ENCODE data around the gene SYTL1. TPM values are rescaled to one million over a fixed set of nuclear protein-coding genes. Genes with fewer than 3 reads are reported as not detected.

SYTL1 gene
- polyA plus RNA-seq, 1 donor from 2014 or later = not detected

DNA sequence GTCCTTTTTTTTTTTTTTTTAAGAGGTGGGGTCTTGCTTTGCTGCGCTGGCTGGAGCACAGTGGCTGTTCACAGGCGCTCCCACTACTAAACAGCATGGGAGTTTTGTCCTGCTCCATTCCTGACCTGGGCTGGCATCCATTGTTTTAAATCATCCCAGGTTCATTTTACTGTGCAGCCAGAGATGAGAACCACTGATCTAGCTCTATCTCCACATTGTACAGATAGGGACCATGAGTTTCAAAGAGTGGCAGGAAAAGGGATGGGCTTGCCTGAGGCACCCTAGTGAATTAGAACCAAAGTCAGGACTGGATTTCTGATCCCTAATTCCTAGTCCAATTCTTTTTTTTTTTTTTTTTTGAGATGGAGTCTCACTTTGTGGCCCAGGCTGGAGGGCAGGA is 27.1 kb upstream of the SYTL1 start:
- Histone ChIP-seq H3K9ac (ENCODE audit: low read length) (no peak overlapping the region), H3K4me3 (ENCODE audit: low read length) (no peak overlapping the region), H3K4me2 (ENCODE audit: low read length) (no peak overlapping the region), H3K9me2 (ENCODE audit: insufficient read depth, low read length) (no peaks in the 10 kb centered on the region), H3K27ac (ENCODE audit: low read length) (no peak overlapping the region), H3F3A (ENCODE audit: insufficient read depth, low read length, poor library complexity, severe bottlenecking) (no peaks in the 10 kb centered on the region), H4K20me1 (ENCODE audit: insufficient read depth) (no peaks in the 10 kb centered on the region), H2AFZ (ENCODE audit: low read depth, low read length) (no peak overlapping the region), H3K36me3 (ENCODE audit: insufficient read depth, low read length) (no peaks in the 10 kb centered on the region), H3K27me3 (ENCODE audit: insufficient read depth, low read depth, low read length) (no peaks in the 10 kb centered on the region), H3K9me3 (ENCODE audit: low read length) (no peaks in the 10 kb centered on the region), H3K79me2 (replicated peaks; ENCODE audit: insufficient read depth, low read length) (no peaks in the 10 kb centered on the region)
- TF ChIP-seq EZH2 (IDR thresholded peaks at IDR 0.05; ENCODE audit: borderline replicate concordance, insufficient read depth, low read length, poor library complexity, severe bottlenecking) = no peak
- no peak for TF ChIP-seq POLR2AphosphoS5 (IDR thresholded peaks at IDR 0.05)
- no peak for TF ChIP-seq RAD21 (conservative IDR thresholded peaks at IDR 0.05)
- TF ChIP-seq SMC3 (conservative IDR thresholded peaks at IDR 0.05; ENCODE audit: poor library complexity) = no peak
- TF ChIP-seq MXI1 (conservative IDR thresholded peaks at IDR 0.05; ENCODE audit: poor library complexity, severe bottlenecking) = no peak
- no peak for TF ChIP-seq REST (IDR thresholded peaks at IDR 0.05; ENCODE audit: borderline replicate concordance)
- TF ChIP-seq EP300 (conservative IDR thresholded peaks at IDR 0.05; ENCODE audit: poor library complexity, severe bottlenecking) = no peak
- no peak for TF ChIP-seq CTCF (IDR thresholded peaks at IDR 0.05; ENCODE audit: poor library complexity, severe bottlenecking)
- TF ChIP-seq TAF1 (IDR thresholded peaks at IDR 0.05; ENCODE audit: low read depth) = no peak

DNA sequence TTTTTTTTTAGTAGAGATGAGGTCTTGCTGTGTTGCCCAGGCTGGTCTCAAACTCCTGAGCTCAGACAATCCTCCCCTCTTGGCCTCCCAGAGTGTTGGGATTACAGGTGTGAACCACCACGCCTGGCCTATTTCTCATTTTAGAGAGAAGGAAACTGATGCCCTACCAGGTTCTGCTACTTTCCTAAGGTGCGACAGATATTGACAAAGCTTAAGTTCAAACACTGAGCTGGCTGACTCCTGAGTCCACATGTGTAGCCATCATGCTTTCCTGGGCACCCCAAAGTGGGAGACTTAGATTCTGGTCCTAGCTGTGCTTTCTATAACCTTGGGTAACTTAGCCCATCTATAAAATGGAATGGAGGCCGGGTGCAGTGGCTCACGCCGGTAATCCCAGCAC is 25.0 kb upstream of the SYTL1 start:
- Histone ChIP-seq H3K4me2 (ENCODE audit: low read length) (no peak overlapping the region), H3K27me3 (ENCODE audit: insufficient read depth, low read depth, low read length) (no peaks in the 10 kb centered on the region), H3K9ac (ENCODE audit: low read length) (no peak overlapping the region), H3K79me2 (replicated peaks; ENCODE audit: insufficient read depth, low read length) (no peaks in the 10 kb centered on the region), H3K9me2 (ENCODE audit: insufficient read depth, low read length) (no peaks in the 10 kb centered on the region), H3K27ac (ENCODE audit: low read length) (no peak overlapping the region), H3K9me3 (ENCODE audit: low read length) (no peaks in the 10 kb centered on the region), H3K4me3 (ENCODE audit: low read length) (no peak overlapping the region), H4K20me1 (ENCODE audit: insufficient read depth) (no peaks in the 10 kb centered on the region), H3K36me3 (ENCODE audit: insufficient read depth, low read length) (no peaks in the 10 kb centered on the region), H2AFZ (ENCODE audit: low read depth, low read length) (no peak overlapping the region), H3F3A (ENCODE audit: insufficient read depth, low read length, poor library complexity, severe bottlenecking) (no peaks in the 10 kb centered on the region)
- no peak for TF ChIP-seq MXI1 (conservative IDR thresholded peaks at IDR 0.05; ENCODE audit: poor library complexity, severe bottlenecking)
- TF ChIP-seq EZH2 (IDR thresholded peaks at IDR 0.05; ENCODE audit: borderline replicate concordance, insufficient read depth, low read length, poor library complexity, severe bottlenecking) = no peak
- no peak for TF ChIP-seq CTCF (IDR thresholded peaks at IDR 0.05; ENCODE audit: poor library complexity, severe bottlenecking)
- no peak for TF ChIP-seq EP300 (conservative IDR thresholded peaks at IDR 0.05; ENCODE audit: poor library complexity, severe bottlenecking)
- TF ChIP-seq REST (IDR thresholded peaks at IDR 0.05; ENCODE audit: borderline replicate concordance) = no peak
- TF ChIP-seq TAF1 (IDR thresholded peaks at IDR 0.05; ENCODE audit: low read depth) = no peak
- TF ChIP-seq SMC3 (conservative IDR thresholded peaks at IDR 0.05; ENCODE audit: poor library complexity) = no peak
- no peak for TF ChIP-seq RAD21 (conservative IDR thresholded peaks at IDR 0.05)

All from neural cell (in vitro differentiated cells).